Hematopoietic multipotent progenitor cell (in vitro differentiated cells): Measurements from ENCODE around the gene HCCS. TPM values are rescaled to one million over a fixed set of nuclear protein-coding genes. Genes with fewer than 3 reads are reported as not detected.

Experiments
- small RNA-seq: library from RNA; depleted of rRNA; stranded (forward); fragments of <200 nt; gene quantifications from one replicate; pipeline ENCODE3, GENCODE V24; 2012
- total RNA-seq: library from RNA; depleted of rRNA; stranded (reverse); fragments of >200 nt; gene quantifications from one replicate; pipeline ENCODE4 v1.2.3, GENCODE V29; 2012

The HCCS gene
- total RNA-seq, 1 donor = 4.6 TPM

Small RNAs within 50 kb of the gene (small RNA-seq; reads per million reads assigned to genes)
- gene RF00019 (not detected), gene RF02271 (not detected)

Other genes starting within 250 kb of the HCCS start
- gene AMELX, start 182.1 kb downstream of the HCCS start, total RNA-seq = not detected